Measurements from ENCODE around the gene ARHGAP19. TPM values are rescaled to one million over a fixed set of nuclear protein-coding genes. Genes with fewer than 3 reads are reported as not detected.

Gene ARHGAP19
- polyA plus RNA-seq, 3 donors = 8.3 to 10.6 (median 10.2) TPM

DNA sequence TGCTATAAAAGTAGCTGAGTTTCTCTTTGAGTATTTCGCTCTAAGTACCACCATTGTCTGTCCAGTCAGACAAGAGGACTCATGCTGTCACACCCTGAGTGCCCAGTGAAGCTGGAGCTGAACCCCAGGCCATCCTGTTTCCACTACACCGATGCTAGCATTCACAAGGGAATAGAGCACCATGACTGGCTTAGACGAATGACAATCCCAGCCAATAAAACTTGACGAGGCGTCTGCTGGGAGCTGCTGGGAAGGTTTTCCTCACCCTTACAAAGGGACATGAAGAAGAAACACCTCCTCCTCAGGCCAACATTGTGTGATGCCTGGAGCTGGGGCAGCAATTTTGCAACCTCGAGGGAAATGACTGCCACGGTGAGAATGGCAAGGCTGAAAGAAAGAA lies 89.2 kb downstream of the ARHGAP19 start:
- no peak overlapping the region for H2AFZ ChIP-seq (ENCODE audit: insufficient read depth, low read depth, low read length, poor library complexity, severe bottlenecking)

DNA sequence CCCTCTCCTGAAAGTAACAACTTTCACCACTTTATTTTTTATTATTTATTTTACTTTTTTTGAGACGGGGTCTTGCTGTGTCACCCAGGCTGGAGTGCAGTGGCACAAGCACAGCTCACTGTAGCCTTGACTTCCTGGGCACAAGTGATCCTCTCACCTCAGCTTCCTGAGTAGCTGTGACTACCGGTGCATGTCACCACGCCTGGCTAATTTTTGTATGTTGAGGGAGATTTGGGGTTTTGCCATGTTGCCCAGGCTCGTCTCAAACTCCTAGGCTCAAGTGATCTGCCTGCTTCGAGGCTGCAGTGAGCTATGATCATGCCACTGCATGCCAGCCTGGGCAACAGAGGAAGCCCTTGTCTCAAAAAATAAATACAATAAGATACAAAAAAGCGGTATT lies 91.8 kb downstream of the ARHGAP19 start:
- Histone ChIP-seq H3K4me3 (replicated peaks in 1 of 3; ENCODE audit: low read depth in 2 of 3, low read length in 3 of 3) (no peak overlapping the region), H4K20me1 (ENCODE audit: insufficient read depth, low read length) (no peaks in the 10 kb centered on the region), H3K27ac (ENCODE audit: low read depth in 1 of 2, low read length in 2 of 2) (no peak overlapping the region), H3K4me1 (ENCODE audit: control insufficient read depth in 1 of 2, insufficient read depth in 2 of 2, low read length in 2 of 2) (peaks cover 7 to 9% of the 10 kb centered on the region in 2 donors), H2AFZ (ENCODE audit: insufficient read depth, low read depth, low read length, poor library complexity, severe bottlenecking) (no peak overlapping the region), H3K79me2 (ENCODE audit: insufficient read depth, low read length) (no peaks in the 10 kb centered on the region), H3K36me3 (replicated peaks in 1 of 2; ENCODE audit: control insufficient read depth in 1 of 2, insufficient read depth in 2 of 2, low read length in 2 of 2) (no peaks in the 10 kb centered on the region), H3K4me2 (replicated peaks; ENCODE audit: extremely low read depth, low read length, poor library complexity, severe bottlenecking) (no peak overlapping the region), H3K27me3 (ENCODE audit: control insufficient read depth in 2 of 2, insufficient read depth in 2 of 2, low read length in 2 of 2) (peaks cover 3 to 21% of the 10 kb centered on the region in 2 donors), H3K9me3 (replicated peaks in 1 of 2; ENCODE audit: control insufficient read depth in 1 of 2, insufficient read depth in 1 of 2, low read length in 2 of 2) (no peaks in the 10 kb centered on the region), H3K9ac (ENCODE audit: insufficient read depth, low read length, poor library complexity, severe bottlenecking) (no peak overlapping the region)
- DNase-seq = no peak
- Mint-ChIP-seq H3K4me1 (peaks cover 21% of the 10 kb centered on the region), H3K9me3 (peaks cover 0 to 5% (median 0%) of the 10 kb centered on the region in 7 donors), H3K27me3 (ENCODE audit: low read depth in 3 of 3) (peaks cover 18 to 35% (median 22%) of the 10 kb centered on the region in 3 donors), H3K4me3 (no peak overlapping the region), H3K27ac (no peak overlapping the region), H3K36me3 (peaks cover 0 to 3% of the 10 kb centered on the region in 2 donors)
- WGBS (ENCODE audit: insufficient coverage) = no CpG with 5 or more reads among the region's 6 CpGs
- intact Hi-C loops (cut with micrococcal nuclease) = no loop called here
- TF ChIP-seq, protein P1, sequence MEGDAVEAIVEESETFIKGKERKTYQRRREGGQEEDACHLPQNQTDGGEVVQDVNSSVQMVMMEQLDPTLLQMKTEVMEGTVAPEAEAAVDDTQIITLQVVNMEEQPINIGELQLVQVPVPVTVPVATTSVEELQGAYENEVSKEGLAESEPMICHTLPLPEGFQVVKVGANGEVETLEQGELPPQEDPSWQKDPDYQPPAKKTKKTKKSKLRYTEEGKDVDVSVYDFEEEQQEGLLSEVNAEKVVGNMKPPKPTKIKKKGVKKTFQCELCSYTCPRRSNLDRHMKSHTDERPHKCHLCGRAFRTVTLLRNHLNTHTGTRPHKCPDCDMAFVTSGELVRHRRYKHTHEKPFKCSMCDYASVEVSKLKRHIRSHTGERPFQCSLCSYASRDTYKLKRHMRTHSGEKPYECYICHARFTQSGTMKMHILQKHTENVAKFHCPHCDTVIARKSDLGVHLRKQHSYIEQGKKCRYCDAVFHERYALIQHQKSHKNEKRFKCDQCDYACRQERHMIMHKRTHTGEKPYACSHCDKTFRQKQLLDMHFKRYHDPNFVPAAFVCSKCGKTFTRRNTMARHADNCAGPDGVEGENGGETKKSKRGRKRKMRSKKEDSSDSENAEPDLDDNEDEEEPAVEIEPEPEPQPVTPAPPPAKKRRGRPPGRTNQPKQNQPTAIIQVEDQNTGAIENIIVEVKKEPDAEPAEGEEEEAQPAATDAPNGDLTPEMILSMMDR (IDR thresholded peaks at IDR 0.05) = no peak

More for the DNA sequence above, 89.2 kb downstream of the ARHGAP19 start:
- H3K79me2 ChIP-seq (ENCODE audit: insufficient read depth, low read length) = no peaks in the 10 kb centered on the region
- no peaks in the 10 kb centered on the region for H4K20me1 ChIP-seq (ENCODE audit: insufficient read depth, low read length)
- no peak overlapping the region for H3K27ac ChIP-seq (ENCODE audit: low read depth in 1 of 2, low read length in 2 of 2)
- DNase-seq = no peak
- H3K9ac ChIP-seq (ENCODE audit: insufficient read depth, low read length, poor library complexity, severe bottlenecking) = no peak overlapping the region
- no peak overlapping the region for H3K27ac Mint-ChIP-seq
- peaks cover 12% of the 10 kb centered on the region for H3K4me1 Mint-ChIP-seq
- intact Hi-C loops (cut with micrococcal nuclease) = no loop called here
- 92% methylated on average over 6 of the region's 7 CpGs for WGBS (ENCODE audit: insufficient coverage)
- peaks cover 0 to 3% (median 0%) of the 10 kb centered on the region in 7 donors for H3K9me3 Mint-ChIP-seq
- H3K27me3 ChIP-seq (ENCODE audit: control insufficient read depth in 2 of 2, insufficient read depth in 2 of 2, low read length in 2 of 2) = no peaks in the 10 kb centered on the region
- no peaks in the 10 kb centered on the region for H3K36me3 Mint-ChIP-seq
- H3K36me3 ChIP-seq (replicated peaks in 1 of 2; ENCODE audit: control insufficient read depth in 1 of 2, insufficient read depth in 2 of 2, low read length in 2 of 2) = no peaks in the 10 kb centered on the region
- no peak overlapping the region for H3K4me3 ChIP-seq (replicated peaks in 1 of 3; ENCODE audit: low read depth in 2 of 3, low read length in 3 of 3)
- no peak overlapping the region for H3K4me2 ChIP-seq (replicated peaks; ENCODE audit: extremely low read depth, low read length, poor library complexity, severe bottlenecking)
- H3K9me3 ChIP-seq (replicated peaks in 1 of 2; ENCODE audit: control insufficient read depth in 1 of 2, insufficient read depth in 1 of 2, low read length in 2 of 2) = no peaks in the 10 kb centered on the region
- no peak overlapping the region for H3K4me3 Mint-ChIP-seq
- TF ChIP-seq, protein P1 (IDR thresholded peaks at IDR 0.05) = no peak
- H3K4me1 ChIP-seq (ENCODE audit: control insufficient read depth in 1 of 2, insufficient read depth in 2 of 2, low read length in 2 of 2) = no peaks in the 10 kb centered on the region
- peaks cover 4 to 16% (median 9%) of the 10 kb centered on the region in 3 donors for H3K27me3 Mint-ChIP-seq (ENCODE audit: low read depth in 3 of 3)
